Gastroesophageal sphincter (tissue), 4 donors: Measurements from ENCODE around the gene TMEM175. TPM values are rescaled to one million over a fixed set of nuclear protein-coding genes. Genes with fewer than 3 reads are reported as not detected.

ENCODE experiments used
- ATAC-seq: fragments of 150-250 bp; one replicate; pipeline ENCODE4 v1.9.1; 2016; ENCODE audit warnings: mild to moderate bottlenecking, moderate library complexity
- H3K27ac ChIP-seq, 4 donors: fragments of 200-600 bp; sonication (generic) in 3 of 4; 1 replicate in 3 of 4; 2 replicates in 1 of 4; pipeline ENCODE4 v1.5.1; 2016 to 2019
- H3K27me3 ChIP-seq: fragments of 200-600 bp; sonication (generic); one replicate; pipeline ENCODE4 v1.5.1; 2019
- H3K36me3 ChIP-seq, 2 donors: fragments of 200-600 bp; sonication (generic); one replicate each; pipeline ENCODE4 v1.5.1; 2019; ENCODE audit warnings: control low read depth in 1 of 2
- H3K4me1 ChIP-seq, 3 donors: fragments of 200-600 bp; sonication (generic); 1 replicate in 2 of 3; 2 replicates in 1 of 3; pipeline ENCODE4 v1.5.1; 2016 to 2019; ENCODE audit warnings: control low read depth in 2 of 3
- H3K4me3 ChIP-seq, 2 donors: fragments of 200-600 bp; sonication (generic); one replicate each; pipeline ENCODE4 v1.5.1; 2019; ENCODE audit warnings: mild to moderate bottlenecking in 1 of 2, moderate library complexity in 1 of 2
- H3K9me3 ChIP-seq, 3 donors: fragments of 200-600 bp; sonication (generic); one replicate each; pipeline ENCODE4 v1.5.1; 2017 to 2019; ENCODE audit warnings: control low read depth in 2 of 3
- EP300 ChIP-seq: sonication (generic); formaldehyde crosslinking; IDR thresholded peaks from one replicate; pipeline ENCODE4 v1.6.1; 2017; ENCODE audit warnings: antibody characterized with exemption, mild to moderate bottlenecking
- POLR2A ChIP-seq, 2 donors: fragments of 450-650 bp; IDR thresholded peaks; one replicate each; pipeline ENCODE4 v1.6.1; 2017; ENCODE audit warnings: antibody characterized with exemption in 2 of 2, mild to moderate bottlenecking in 2 of 2, moderate library complexity in 1 of 2
- POLR2AphosphoS5 ChIP-seq: sonication (generic); formaldehyde crosslinking; IDR thresholded peaks from one replicate; pipeline ENCODE4 v1.6.1; 2017; ENCODE audit warnings: antibody characterized with exemption
- WGBS, 2 donors: methylation state at CpG; one replicate each; pipeline ENCODE4 v1.1.5; 2018; ENCODE audit warnings: low coverage in 1 of 2; 5-methylcytosine and 5-hydroxymethylcytosine counted together
- total RNA-seq, 4 donors: library from RNA; depleted of rRNA; stranded (reverse); fragments of >200 nt; gene quantifications; one replicate each; pipeline ENCODE4 v1.1.0, GENCODE V29; 2016
- TF ChIP-seq, protein P1 (sequence below), 4 experiments: fragments of 200-600 bp in 2 of 4; fragments of 450-650 bp in 2 of 4; sonication (generic) in 1 of 4; IDR thresholded peaks; one replicate each; pipeline ENCODE4 v1.5.1; 2017 to 2019; ENCODE audit warnings: antibody characterized with exemption in 4 of 4, mild to moderate bottlenecking in 2 of 4, moderate library complexity in 2 of 4

TMEM175 gene
- total RNA-seq, 4 donors from 2014 or later = 21.7 to 40.3 (median 24.2) TPM

DNA sequence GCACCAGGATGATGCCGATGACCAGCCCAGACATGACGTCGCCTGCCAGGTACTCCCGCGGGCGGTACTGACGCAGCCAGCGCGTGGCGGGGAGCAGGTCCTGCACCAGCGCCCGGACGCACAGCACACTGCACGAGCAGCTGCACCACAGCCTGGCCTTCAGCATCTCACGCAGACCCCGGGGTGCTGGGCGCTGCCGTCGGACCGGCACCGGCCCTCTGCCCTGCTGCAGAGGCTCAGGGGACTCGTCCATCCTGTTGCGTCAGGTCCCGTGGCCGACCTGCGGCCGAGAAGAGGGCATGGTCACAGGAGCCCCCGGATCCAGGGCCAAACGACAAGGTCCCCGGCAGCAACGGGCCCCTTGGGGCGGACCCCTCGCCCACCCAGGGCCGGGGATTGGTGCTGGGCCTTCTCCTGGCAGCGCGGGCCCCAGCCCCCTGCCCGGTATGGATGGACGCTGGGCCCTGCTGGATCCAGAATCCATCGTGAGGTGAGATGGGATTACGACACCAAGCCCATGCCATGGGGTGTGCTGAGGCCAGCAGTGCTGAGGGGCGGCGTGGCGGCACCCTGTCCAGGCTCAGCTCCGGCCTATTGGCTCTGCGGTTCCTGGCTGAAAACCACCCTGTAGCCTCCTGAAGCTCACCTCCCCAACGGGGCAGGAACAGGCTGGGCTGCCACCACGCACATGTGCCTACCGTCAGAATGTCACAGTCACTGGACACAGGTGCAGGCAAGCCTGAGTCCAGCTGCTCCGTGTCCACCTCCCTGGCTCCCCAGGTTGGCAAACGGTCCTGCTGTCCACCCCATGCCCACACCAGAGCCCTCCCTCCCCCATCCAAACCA, 59.4 kb downstream of the TMEM175 start:
- Histone ChIP-seq H3K9me3 (no peaks in the 10 kb centered on the region), H3K36me3 (peaks cover 0 to 31% of the 10 kb centered on the region in 2 donors), H3K27me3 (peaks cover 8% of the 10 kb centered on the region), H3K4me3 (no peak overlapping the region), H3K27ac (peak overlapping the region in 1 of 4 donors; percentile 9), H3K4me1 (peaks cover 0 to 20% (median 9%) of the 10 kb centered on the region in 3 donors)
- TF ChIP-seq, protein P1, sequence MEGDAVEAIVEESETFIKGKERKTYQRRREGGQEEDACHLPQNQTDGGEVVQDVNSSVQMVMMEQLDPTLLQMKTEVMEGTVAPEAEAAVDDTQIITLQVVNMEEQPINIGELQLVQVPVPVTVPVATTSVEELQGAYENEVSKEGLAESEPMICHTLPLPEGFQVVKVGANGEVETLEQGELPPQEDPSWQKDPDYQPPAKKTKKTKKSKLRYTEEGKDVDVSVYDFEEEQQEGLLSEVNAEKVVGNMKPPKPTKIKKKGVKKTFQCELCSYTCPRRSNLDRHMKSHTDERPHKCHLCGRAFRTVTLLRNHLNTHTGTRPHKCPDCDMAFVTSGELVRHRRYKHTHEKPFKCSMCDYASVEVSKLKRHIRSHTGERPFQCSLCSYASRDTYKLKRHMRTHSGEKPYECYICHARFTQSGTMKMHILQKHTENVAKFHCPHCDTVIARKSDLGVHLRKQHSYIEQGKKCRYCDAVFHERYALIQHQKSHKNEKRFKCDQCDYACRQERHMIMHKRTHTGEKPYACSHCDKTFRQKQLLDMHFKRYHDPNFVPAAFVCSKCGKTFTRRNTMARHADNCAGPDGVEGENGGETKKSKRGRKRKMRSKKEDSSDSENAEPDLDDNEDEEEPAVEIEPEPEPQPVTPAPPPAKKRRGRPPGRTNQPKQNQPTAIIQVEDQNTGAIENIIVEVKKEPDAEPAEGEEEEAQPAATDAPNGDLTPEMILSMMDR (IDR thresholded peaks at IDR 0.05) = no peak
- TF ChIP-seq EP300 (no peak), POLR2AphosphoS5 (no peak), POLR2A (IDR thresholded peaks at IDR 0.05) (no peak)
- no peak for ATAC-seq
- WGBS, 2 donors = 68 to 92% methylated on average over 5 to 9 of the region's 50 CpGs

DNA sequence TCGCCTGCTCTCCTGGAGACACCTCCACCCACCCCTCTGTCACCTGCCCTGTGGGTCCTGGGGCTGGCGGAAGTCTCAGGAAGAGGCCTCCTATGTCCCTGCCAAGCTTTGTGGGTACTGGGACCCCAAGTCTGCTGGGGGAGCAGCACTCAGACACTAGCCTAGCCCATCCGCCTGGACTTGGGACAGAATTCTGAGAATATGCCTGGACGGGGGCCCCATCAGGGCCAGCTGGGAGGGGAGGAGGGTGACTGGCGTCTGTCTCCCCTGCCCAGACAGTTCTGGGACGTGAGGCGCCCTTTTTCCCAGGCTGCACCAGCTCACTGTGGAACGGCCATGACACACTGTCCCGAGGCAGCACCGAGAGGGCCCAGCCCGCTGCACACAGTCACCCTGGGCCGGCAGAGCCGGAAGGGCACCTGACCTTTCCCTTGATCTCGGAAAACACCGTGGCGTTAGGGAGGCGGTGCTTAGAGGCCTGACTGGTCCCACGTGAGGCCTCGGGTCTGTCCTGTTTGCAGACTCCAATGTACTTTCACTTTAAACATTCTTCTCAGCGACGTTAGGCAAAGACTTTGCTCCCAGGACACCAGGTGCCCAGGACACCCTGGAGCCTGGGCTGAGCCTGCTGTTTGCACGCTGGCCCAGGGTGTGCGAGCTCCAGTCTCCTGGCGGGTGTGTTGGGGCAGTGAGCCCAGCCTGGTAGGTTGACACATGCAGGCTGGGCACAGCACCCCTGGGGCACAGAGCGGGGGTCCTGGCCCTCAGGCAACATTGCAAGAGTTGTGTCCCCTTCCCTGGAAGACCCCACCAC, 60.2 kb downstream of the TMEM175 start:
- H3K4me1 ChIP-seq = peaks cover 0 to 23% (median 11%) of the 10 kb centered on the region in 3 donors
- peak overlapping the region in 1 of 4 donors; percentile 9 for H3K27ac ChIP-seq
- 71 to 100% methylated on average over 1 to 12 of the region's 25 CpGs for WGBS, 2 donors
- no peaks in the 10 kb centered on the region for H3K9me3 ChIP-seq
- peak overlapping the region in 1 of 2 donors; percentile 6 for H3K4me3 ChIP-seq
- H3K36me3 ChIP-seq = peaks cover 0 to 31% of the 10 kb centered on the region in 2 donors
- no peak for TF ChIP-seq EP300
- TF ChIP-seq, protein P1 (IDR thresholded peaks at IDR 0.05) = no peak
- no peak for TF ChIP-seq POLR2AphosphoS5
- no peak for TF ChIP-seq POLR2A (IDR thresholded peaks at IDR 0.05)
- H3K27me3 ChIP-seq = peaks cover 16% of the 10 kb centered on the region
- ATAC-seq = peak; percentile 40

DNA sequence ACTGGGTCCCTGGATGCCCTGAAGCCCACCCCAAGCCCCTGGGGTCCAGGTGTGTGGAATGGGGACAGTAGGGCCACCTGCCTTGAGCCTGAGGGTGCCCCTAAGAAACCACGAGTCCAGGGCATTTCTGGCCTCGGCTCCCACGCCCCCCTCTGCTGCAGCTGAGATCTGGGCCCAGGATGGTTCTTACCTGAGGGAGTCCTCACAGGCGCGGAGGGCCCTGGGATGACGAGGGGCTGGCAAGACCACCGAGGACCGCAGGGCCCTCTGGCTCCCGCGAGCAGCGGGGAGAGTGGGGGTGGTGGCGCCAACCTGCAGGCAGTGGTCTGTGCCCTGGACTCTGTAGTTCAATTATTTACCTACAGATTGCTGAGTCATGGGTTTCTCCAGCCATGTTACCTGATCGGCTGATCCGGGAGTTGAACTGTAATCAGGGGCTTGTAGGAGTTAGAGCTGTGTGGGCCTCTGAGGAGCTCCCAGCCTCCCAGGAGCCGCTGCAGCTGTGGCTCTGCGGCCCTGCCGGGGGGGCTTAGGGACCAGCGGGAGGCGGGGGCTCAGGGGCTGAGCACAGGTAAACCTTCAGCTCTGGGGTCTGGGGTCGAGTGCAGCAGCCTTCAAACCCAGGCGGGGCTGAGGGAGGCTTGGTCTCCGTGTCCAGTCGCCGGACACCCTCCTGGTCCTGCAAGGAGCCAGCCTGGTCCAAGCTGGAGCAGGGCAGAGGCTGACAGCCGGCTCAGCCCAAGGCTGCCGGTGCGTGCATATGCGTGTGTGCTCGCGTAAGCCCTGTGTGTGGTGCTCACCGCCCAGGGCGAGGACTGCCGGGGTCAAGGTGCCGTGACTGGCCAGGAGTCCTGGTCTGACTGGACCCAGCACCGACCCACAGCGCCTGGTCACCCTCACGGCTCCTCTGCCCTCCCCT, 61.1 kb downstream of the TMEM175 start, which contains the start of gene SLC26A1:
Gene SLC26A1 (minus strand): TSS at position 294 of the 919 bp plus-strand sequence. CDS start 1,701 bp downstream, outside the sequence.
- TF ChIP-seq, protein P1 (IDR thresholded peaks at IDR 0.05) = no peak

DNA sequence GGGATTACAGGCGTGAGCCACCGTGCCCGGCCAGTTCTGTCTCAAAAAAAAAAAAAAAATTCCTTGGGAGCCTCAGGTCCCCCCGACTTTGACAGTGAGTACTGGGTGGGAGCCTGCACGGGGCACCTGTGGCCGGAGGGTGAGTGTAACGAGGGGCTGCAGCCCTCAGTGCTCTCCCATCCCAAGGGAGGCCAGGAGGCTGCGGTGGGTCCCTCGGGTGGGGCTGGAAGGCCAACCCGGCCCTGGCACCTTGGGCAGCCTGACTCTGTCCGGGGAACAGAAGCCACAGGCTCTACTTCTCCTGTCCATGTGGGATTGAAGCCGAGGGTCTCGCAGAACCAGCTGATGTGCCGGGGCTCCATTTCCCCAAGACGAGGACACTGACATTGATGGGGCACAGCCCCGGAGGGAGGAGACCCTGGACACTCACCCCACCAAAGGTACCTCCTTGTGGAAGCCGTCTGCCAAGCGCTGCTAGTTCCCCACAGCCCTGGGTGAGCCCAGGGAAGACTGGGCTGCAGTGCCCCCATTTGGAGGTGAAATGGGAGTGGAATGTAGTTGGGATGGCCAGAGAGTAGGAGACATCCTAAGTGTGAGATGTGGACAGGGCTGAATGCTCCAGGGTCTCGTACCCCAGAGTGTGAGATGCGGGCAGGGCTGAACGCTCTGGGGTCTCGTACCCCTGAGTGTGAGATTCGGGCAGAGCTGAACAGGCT, 63.2 kb downstream of the TMEM175 start:
- Histone ChIP-seq H3K4me3 (no peak overlapping the region), H3K27me3 (peaks cover 45% of the 10 kb centered on the region), H3K4me1 (peaks cover 0 to 19% (median 11%) of the 10 kb centered on the region in 3 donors), H3K9me3 (no peaks in the 10 kb centered on the region), H3K36me3 (peaks cover 0 to 14% of the 10 kb centered on the region in 2 donors), H3K27ac (no peak overlapping the region)
- TF ChIP-seq, protein P1 (IDR thresholded peaks at IDR 0.05) = no peak
- TF ChIP-seq POLR2A (IDR thresholded peaks at IDR 0.05) = no peak
- TF ChIP-seq POLR2AphosphoS5 = no peak
- TF ChIP-seq EP300 = no peak
- no peak for ATAC-seq
- 82% methylated on average over 2 of the region's 23 CpGs; no CpG with 5 or more reads in 1 of the 2 donors for WGBS, 2 donors

More for the DNA sequence above, 61.1 kb downstream of the TMEM175 start, which contains the start of gene SLC26A1:
- H3K27ac ChIP-seq = peak within 1 kb of the TSS in 1 of 4 donors; percentile 9
- peaks cover 0 to 22% (median 11%) of the 10 kb centered on the region in 3 donors for H3K4me1 ChIP-seq
- no peak for ATAC-seq
- H3K27me3 ChIP-seq = peaks cover 25% of the 10 kb centered on the region
- peak within 1 kb of the TSS in 1 of 2 donors; percentile 6 for H3K4me3 ChIP-seq
- no peaks in the 10 kb centered on the region for H3K9me3 ChIP-seq
- WGBS, 2 donors = 72% methylated on average over 8 of the region's 37 CpGs; no CpG with 5 or more reads in 1 of the 2 donors
- H3K36me3 ChIP-seq = peaks cover 0 to 31% of the 10 kb centered on the region in 2 donors
